ENCODE data around the gene AGAP2. TPM values are rescaled to one million over a fixed set of nuclear protein-coding genes. Genes with fewer than 3 reads are reported as not detected.
"Not testable (repeated sequence)": the region's sequence is repeated elsewhere in the genome, so short reads cannot be mapped to it uniquely, and the experiment has no call there.

The AGAP2 gene
- polyA plus RNA-seq, 1 donor: 2.9 TPM

- Histone ChIP-seq H3K4me1 (ENCODE audit: control insufficient read depth, insufficient read depth, low read length) (peaks cover 9% of the 10 kb centered on the region), H3K27me3 (ENCODE audit: control insufficient read depth, insufficient read depth, low read length) (no peaks in the 10 kb centered on the region), H3K27ac (ENCODE audit: low read length) (no peak overlapping the region), H3K36me3 (ENCODE audit: control insufficient read depth, insufficient read depth, low read length) (peaks cover 5% of the 10 kb centered on the region), H3K9me3 (ENCODE audit: control insufficient read depth, low read depth, low read length) (no peaks in the 10 kb centered on the region), H3K4me3 (ENCODE audit: low read length) (no peak overlapping the region)
- DNase-seq: no peak
- 100% methylated on average over 1 of the region's 7 CpGs for WGBS (ENCODE audit: insufficient coverage, low lambda C conversion rate)
These were observed 38.8 kb upstream of the AGAP2 start for GRCh38 chr12:57777367-57777766.

- peaks cover 8% of the 10 kb centered on the region for H3K4me1 ChIP-seq (ENCODE audit: control insufficient read depth, insufficient read depth, low read length)
- H3K4me3 ChIP-seq (ENCODE audit: low read length): no peak overlapping the region
- no peak overlapping the region for H3K27ac ChIP-seq (ENCODE audit: low read length)
- no peaks in the 10 kb centered on the region for H3K27me3 ChIP-seq (ENCODE audit: control insufficient read depth, insufficient read depth, low read length)
- no peak for DNase-seq
- WGBS (ENCODE audit: insufficient coverage, low lambda C conversion rate): 88% methylated on average over 2 of the region's 2 CpGs
- peaks cover 5% of the 10 kb centered on the region for H3K36me3 ChIP-seq (ENCODE audit: control insufficient read depth, insufficient read depth, low read length)
- no peaks in the 10 kb centered on the region for H3K9me3 ChIP-seq (ENCODE audit: control insufficient read depth, low read depth, low read length)
These were observed 37.7 kb upstream of the AGAP2 start for GRCh38 chr12:57776247-57776587.

DNA sequence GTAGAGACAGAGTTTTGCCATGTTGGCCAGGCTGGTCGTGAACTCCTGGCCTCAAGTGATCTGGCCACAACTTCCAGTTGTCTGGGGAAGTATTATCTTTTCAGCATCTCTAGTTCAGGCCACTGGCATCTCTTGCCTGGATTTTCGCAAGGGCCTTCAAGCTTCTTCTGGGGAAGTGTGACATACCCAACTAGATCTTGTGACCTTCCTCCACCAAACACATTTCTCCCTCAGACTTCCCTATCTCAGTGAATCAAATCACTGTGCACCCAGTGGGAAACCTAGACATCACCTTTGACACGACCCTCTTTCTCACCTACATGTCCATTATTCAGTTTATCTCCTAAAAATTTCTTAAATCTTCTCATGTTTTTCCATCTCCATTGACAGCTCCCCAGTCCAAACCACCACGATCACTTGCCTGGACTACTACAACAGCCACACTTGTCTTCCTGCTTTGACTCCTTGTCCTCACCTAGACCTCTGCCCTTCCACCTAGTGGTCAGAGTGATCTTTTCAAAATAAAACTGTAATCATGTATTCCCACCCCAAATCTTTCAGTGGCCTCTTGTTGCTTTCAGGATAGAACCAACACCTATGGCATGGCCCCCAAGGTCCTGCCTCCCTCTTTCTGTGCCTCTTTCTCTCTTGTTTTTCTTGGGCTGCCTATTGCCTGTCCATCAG is 37.2 kb upstream of the AGAP2 start:
- Histone ChIP-seq H3K27ac (ENCODE audit: low read length) (no peak overlapping the region), H3K9me3 (ENCODE audit: control insufficient read depth, low read depth, low read length) (no peaks in the 10 kb centered on the region), H3K4me1 (ENCODE audit: control insufficient read depth, insufficient read depth, low read length) (peaks cover 12% of the 10 kb centered on the region), H3K36me3 (ENCODE audit: control insufficient read depth, insufficient read depth, low read length) (peaks cover 5% of the 10 kb centered on the region), H3K4me3 (ENCODE audit: low read length) (no peak overlapping the region), H3K27me3 (ENCODE audit: control insufficient read depth, insufficient read depth, low read length) (no peaks in the 10 kb centered on the region)
- DNase-seq: no peak
- WGBS (ENCODE audit: insufficient coverage, low lambda C conversion rate): 67% methylated on average over 1 of the region's 4 CpGs

- DNase-seq: no peak
- Histone ChIP-seq H3K4me3 (ENCODE audit: low read length) (no peak overlapping the region), H3K36me3 (ENCODE audit: control insufficient read depth, insufficient read depth, low read length) (peaks cover 5% of the 10 kb centered on the region), H3K27me3 (ENCODE audit: control insufficient read depth, insufficient read depth, low read length) (no peaks in the 10 kb centered on the region), H3K27ac (ENCODE audit: low read length) (no peak overlapping the region), H3K9me3 (ENCODE audit: control insufficient read depth, low read depth, low read length) (no peaks in the 10 kb centered on the region), H3K4me1 (ENCODE audit: control insufficient read depth, insufficient read depth, low read length) (peaks cover 14% of the 10 kb centered on the region)
- no CpG with 5 or more reads among the region's 3 CpGs for WGBS (ENCODE audit: insufficient coverage, low lambda C conversion rate)
These were observed 36.5 kb upstream of the AGAP2 start for GRCh38 chr12:57775044-57775443.

DNA sequence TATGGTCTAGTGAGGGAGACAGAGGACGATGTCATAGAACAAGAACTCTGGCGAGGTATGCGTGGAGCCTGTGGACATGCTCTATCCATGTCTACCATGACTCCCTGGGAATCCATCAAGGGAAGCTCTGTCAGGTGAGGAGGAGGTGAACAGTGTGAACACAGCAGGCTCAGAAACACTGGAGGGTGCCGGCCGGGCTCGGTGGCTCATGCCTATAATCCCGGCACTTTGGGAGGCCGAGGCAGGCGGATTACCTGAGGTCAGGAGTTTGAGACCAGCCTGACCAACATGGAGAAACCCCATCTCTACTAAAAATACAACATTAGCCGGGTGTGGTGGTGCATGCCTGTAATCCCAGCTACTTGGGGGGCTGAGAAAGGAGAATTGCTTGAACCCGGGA is 36.1 kb upstream of the AGAP2 start:
- no CpG with 5 or more reads among the region's 11 CpGs for WGBS (ENCODE audit: insufficient coverage, low lambda C conversion rate)
- not testable (repeated sequence) for H3K4me3 ChIP-seq (ENCODE audit: low read length); H3K27me3 ChIP-seq (ENCODE audit: control insufficient read depth, insufficient read depth, low read length); H3K36me3 ChIP-seq (ENCODE audit: control insufficient read depth, insufficient read depth, low read length); DNase-seq; H3K9me3 ChIP-seq (ENCODE audit: control insufficient read depth, low read depth, low read length); H3K27ac ChIP-seq (ENCODE audit: low read length)
- peaks cover 14% of the 10 kb centered on the region for H3K4me1 ChIP-seq (ENCODE audit: control insufficient read depth, insufficient read depth, low read length)

DNA sequence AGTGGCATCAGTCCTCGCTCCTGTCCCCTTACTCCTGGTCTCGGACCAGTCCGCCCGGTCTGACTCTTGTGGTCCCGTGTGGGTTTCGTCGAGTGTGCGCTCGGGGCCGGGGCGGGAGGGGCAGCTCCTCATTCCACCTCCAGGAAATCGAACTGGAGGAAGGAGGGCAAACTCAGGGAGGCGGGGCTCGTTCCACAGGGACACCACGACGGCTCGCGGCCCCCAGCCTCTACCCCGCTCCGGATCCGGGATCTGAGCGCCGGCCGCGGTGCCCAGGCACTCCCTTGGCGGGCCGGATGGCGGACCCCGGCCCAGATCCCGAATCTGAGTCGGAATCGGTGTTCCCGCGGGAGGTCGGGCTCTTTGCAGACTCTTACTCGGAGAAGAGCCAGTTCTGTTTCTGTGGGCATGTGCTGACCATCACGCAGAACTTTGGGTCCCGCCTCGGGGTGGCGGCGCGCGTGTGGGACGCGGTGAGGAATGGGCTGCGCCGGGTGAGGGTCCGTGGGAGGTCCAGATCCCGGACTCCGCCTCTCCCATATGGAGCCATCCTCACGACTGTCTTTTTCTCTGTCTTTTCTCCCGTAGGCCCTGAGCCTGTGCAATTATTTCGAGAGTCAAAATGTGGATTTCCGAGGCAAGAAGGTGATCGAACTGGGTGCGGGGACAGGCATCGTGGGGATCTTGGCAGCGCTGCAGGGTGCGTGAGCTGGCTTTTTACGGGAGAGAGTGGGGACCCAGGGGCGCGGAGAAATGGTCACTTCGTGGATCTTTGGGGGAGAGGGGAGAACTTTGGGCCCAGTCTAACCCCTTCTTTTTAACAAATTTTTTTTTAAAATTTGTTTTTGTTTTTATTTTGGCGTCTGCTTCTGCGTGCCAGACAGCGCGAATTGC is 34.1 kb upstream of the AGAP2 start, which contains the start of gene EEF1AKMT3:
Gene EEF1AKMT3, plus strand, starts transcription at position 186 of the 894 bp plus-strand sequence. Its CDS starts 111 bp downstream, at position 297.
- peak in 1 of 2 donors; percentile 35 for DNase-seq
- peak within 1 kb of the TSS; percentile 69 for H3K4me3 ChIP-seq (ENCODE audit: low read length)

DNA sequence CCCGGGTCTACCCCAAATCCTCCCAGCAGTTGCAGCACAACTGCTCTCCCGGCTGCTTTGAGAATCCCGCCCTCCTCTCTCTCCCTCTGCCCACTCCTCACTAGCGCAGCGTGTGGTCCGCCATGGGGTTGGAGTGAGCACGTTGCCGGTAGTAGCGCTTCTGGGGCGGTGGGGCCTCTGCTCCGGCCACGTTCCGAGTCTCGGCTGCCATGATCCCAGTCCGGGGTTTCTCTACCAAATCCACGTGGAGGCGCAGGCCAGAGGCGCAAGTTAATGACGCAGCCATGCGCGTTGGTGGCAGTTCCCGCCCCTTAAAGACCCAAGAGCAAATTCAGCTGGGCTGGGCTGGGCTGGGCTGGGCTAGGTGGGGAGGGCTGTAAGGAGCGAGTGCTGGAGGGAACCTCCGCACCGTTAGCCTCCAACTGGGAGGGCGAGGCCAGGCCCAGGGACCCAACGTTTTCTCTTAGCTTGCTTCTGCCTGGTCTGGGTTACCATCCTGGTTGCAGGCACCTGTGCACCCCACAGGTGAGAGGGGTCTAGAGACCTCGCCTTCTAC is 33.4 kb upstream of the AGAP2 start, which contains the start of gene METTL1:
Gene METTL1, minus strand, starts transcription at position 233 of the 556 bp plus-strand sequence. Its CDS starts 22 bp downstream, at position 211.
- Histone ChIP-seq H3K4me3 (ENCODE audit: low read length) (peak within 1 kb of the TSS; percentile 69), H3K27me3 (ENCODE audit: control insufficient read depth, insufficient read depth, low read length) (peaks cover 8% of the 10 kb centered on the region), H3K9me3 (ENCODE audit: control insufficient read depth, low read depth, low read length) (no peaks in the 10 kb centered on the region), H3K4me1 (ENCODE audit: control insufficient read depth, insufficient read depth, low read length) (peaks cover 15% of the 10 kb centered on the region), H3K36me3 (ENCODE audit: control insufficient read depth, insufficient read depth, low read length) (peaks cover 16% of the 10 kb centered on the region), H3K27ac (ENCODE audit: low read length) (peak within 1 kb of the TSS; percentile 83)
- peak; percentile 96 to 98 for DNase-seq
- WGBS (ENCODE audit: insufficient coverage, low lambda C conversion rate): 0% methylated on average over 1 of the region's 28 CpGs

More for the DNA sequence above, 34.1 kb upstream of the AGAP2 start, which contains the start of gene EEF1AKMT3:
- Histone ChIP-seq H3K36me3 (ENCODE audit: control insufficient read depth, insufficient read depth, low read length) (peaks cover 18% of the 10 kb centered on the region), H3K27me3 (ENCODE audit: control insufficient read depth, insufficient read depth, low read length) (peaks cover under 1% of the 10 kb centered on the region), H3K27ac (ENCODE audit: low read length) (peak within 1 kb of the TSS; percentile 83), H3K4me1 (ENCODE audit: control insufficient read depth, insufficient read depth, low read length) (peaks cover 14% of the 10 kb centered on the region), H3K9me3 (ENCODE audit: control insufficient read depth, low read depth, low read length) (no peaks in the 10 kb centered on the region)
- WGBS (ENCODE audit: insufficient coverage, low lambda C conversion rate): 42% methylated on average over 4 of the region's 67 CpGs

GRCh38 chr12:57771236-57771872 is 32.8 kb upstream of the AGAP2 start:
- peak overlapping the region; percentile 83 for H3K27ac ChIP-seq (ENCODE audit: low read length)
- 0% methylated on average over 5 of the region's 16 CpGs for WGBS (ENCODE audit: insufficient coverage, low lambda C conversion rate)
- H3K4me3 ChIP-seq (ENCODE audit: low read length): peak overlapping the region; percentile 69
- H3K9me3 ChIP-seq (ENCODE audit: control insufficient read depth, low read depth, low read length): no peaks in the 10 kb centered on the region
- peaks cover 16% of the 10 kb centered on the region for H3K36me3 ChIP-seq (ENCODE audit: control insufficient read depth, insufficient read depth, low read length)
- H3K4me1 ChIP-seq (ENCODE audit: control insufficient read depth, insufficient read depth, low read length): peaks cover 21% of the 10 kb centered on the region
- DNase-seq: peak in 1 of 2 donors; percentile 80
- H3K27me3 ChIP-seq (ENCODE audit: control insufficient read depth, insufficient read depth, low read length): peaks cover 14% of the 10 kb centered on the region

- Histone ChIP-seq H3K27me3 (ENCODE audit: control insufficient read depth, insufficient read depth, low read length) (peaks cover 20% of the 10 kb centered on the region), H3K4me1 (ENCODE audit: control insufficient read depth, insufficient read depth, low read length) (peaks cover 27% of the 10 kb centered on the region), H3K9me3 (ENCODE audit: control insufficient read depth, low read depth, low read length) (peaks cover 4% of the 10 kb centered on the region), H3K27ac (ENCODE audit: low read length) (no peak overlapping the region), H3K4me3 (ENCODE audit: low read length) (no peak overlapping the region), H3K36me3 (ENCODE audit: control insufficient read depth, insufficient read depth, low read length) (peaks cover 14% of the 10 kb centered on the region)
- WGBS (ENCODE audit: insufficient coverage, low lambda C conversion rate): no CpG with 5 or more reads among the region's 4 CpGs
- no peak for DNase-seq
These were observed 32.2 kb upstream of the AGAP2 start for GRCh38 chr12:57770734-57771133.

- peaks cover 10% of the 10 kb centered on the region for H3K9me3 ChIP-seq (ENCODE audit: control insufficient read depth, low read depth, low read length)
- H3K4me3 ChIP-seq (ENCODE audit: low read length): no peak overlapping the region
- no peak overlapping the region for H3K27ac ChIP-seq (ENCODE audit: low read length)
- H3K4me1 ChIP-seq (ENCODE audit: control insufficient read depth, insufficient read depth, low read length): peaks cover 34% of the 10 kb centered on the region
- no CpG with 5 or more reads among the region's 11 CpGs for WGBS (ENCODE audit: insufficient coverage, low lambda C conversion rate)
- H3K36me3 ChIP-seq (ENCODE audit: control insufficient read depth, insufficient read depth, low read length): peaks cover 14% of the 10 kb centered on the region
- H3K27me3 ChIP-seq (ENCODE audit: control insufficient read depth, insufficient read depth, low read length): peaks cover 32% of the 10 kb centered on the region
- DNase-seq: no peak
These were observed 31.1 kb upstream of the AGAP2 start for GRCh38 chr12:57769594-57769993.

All from large intestine (tissue), 3 donors.